ENCODE results near the gene BCORL1.

Gene BCORL1

DNA sequence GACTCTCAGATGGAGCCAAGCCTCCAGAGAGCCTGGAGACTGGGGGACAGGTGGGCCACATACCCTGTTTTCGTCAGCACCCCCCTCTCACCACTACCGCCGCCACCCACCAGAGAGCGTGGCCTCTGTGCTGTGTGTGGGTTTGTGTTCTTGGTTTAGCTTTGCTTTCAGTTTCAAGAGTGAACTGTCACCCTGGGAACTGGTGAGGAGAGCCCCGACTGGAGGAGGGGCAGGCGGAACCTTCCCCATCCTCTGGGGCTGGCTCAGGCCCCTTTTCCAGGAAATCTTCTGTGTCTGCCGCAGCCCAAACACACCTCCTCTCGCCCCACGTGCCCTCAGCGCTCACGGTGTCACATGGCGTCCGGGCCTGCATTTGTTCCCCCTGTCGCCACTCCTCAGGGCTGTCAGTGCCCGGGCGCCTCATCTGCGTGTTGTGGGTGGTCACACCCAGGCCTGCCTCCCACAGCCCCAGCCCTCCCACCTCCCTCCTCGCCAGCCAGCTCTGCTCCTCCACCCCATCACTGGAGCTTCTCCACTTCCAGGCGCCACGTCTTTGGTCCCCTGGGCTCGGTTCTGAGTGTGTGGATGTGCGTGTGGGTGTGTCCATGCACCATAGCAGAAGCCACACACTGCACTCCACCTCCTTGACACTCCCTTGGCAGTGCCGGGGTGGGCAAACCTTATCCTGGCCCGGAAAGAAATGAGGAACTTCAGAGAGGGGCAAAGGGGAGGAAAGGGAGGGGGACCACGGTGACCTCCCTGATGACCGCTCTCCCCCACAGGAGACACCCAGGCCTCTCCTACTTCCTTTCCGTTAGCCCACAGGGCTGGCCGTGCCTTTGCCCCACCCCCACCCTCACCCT, 100.0 kb downstream of the BCORL1 start:
- in situ Hi-C loops (cut with MboI; ENCODE audit: low pct_unique_long_range_greater_than_20kb, low sequenced_read_pairs): loop anchor here (5.0 to 10.0 kb wide), 2 partner anchors 35 to 102 kb away; no protein-coding TSS in a partner anchor
- peak; percentile 95 for DNase-seq

DNA sequence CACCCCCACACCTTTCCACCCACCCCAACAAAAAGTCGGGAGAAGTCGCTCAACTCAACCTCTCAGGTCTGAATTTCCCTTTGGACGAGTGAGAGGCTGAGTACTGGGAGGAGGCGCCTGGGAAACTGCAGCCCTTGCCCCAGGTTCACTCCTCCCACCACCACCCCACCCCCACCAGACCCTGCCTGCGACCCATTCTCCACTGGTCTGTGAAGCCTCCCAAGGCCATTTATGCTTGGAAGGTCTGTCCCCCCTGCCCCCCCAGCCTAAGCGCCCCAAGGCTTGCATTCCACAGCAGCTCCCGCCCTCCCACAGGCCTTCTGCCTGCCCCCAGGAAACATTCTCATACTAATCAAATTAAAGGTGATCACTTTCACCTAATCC, 100.7 kb downstream of the BCORL1 start:
- no peak for DNase-seq
- in situ Hi-C loops (cut with MboI; ENCODE audit: low pct_unique_long_range_greater_than_20kb, low sequenced_read_pairs): loop anchor here (5.0 to 10.0 kb wide), 2 partner anchors 34 to 102 kb away; no protein-coding TSS in a partner anchor

DNA sequence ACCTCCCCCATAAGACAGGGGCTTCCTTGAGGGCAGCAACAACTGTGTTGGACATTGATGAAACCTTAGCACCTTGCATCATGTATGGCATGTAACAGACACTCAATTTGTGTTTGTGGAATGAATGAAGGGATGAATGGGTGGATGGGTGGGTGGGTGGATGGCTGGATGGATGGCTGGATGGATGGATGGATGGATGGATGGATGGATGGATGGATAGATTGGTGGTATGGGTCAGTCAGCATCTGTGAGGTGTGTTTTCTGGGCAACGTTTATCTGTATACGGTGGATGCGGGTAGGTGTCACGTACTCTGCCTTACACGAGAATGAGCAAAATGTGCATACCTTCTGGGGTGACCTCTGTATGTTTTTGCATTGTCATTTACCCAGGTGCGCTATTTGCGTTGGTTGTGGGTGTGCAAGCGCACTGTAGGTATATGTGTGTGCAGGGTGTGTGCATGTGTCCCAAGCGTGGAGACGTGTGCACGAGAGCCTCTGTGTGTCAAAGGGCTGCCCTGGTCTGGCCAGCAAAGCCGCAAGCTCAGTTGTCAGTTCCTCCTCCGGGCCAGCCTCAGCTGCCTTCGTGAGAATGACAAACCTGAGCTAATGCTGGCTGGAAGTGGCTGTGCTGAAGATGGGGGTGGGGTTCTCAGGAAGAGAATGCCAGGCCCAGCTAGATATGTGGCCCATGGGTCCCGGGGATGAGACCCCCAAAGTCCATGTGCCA, 101.4 kb downstream of the BCORL1 start:
- peak; percentile 77 for DNase-seq
- in situ Hi-C loops (cut with MboI; ENCODE audit: low pct_unique_long_range_greater_than_20kb, low sequenced_read_pairs): loop anchor here (5.0 to 10.0 kb wide), 2 partner anchors 33 to 101 kb away; no protein-coding TSS in a partner anchor

DNA sequence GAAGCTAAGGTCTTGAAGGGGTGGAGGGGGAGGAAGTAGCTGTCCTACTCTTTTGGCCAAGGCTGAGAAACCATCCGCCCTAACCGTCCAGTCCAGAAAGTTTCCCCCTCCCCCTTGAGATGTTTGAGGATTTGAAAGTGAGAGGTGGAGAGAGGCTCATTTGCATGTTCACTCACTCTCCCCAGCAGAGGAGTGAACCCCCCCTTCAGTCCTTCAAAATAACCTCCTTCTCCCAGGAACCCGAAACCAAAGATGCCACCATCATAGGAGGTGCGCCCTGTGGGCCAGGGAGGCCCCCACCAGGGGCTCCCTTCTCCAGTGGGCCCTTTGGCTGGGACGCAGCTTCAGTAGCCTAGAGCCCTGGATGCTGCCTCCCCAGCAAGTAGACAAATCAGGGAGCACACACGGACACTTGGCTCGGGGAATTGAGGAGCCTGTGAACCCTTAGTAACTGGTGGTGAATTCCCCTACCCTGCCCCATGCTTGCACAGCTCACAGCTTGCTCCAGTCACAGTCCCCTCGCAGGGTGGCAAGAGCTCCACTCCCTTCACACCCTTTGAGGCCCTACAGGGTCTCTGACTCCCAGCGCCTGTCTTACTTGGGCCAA, 102.3 kb downstream of the BCORL1 start:
- in situ Hi-C loops (cut with MboI; ENCODE audit: low pct_unique_long_range_greater_than_20kb, low sequenced_read_pairs): loop anchor here (5.0 to 10.0 kb wide), 2 partner anchors 33 to 100 kb away; no protein-coding TSS in a partner anchor
- peak; percentile 52 for DNase-seq

DNA sequence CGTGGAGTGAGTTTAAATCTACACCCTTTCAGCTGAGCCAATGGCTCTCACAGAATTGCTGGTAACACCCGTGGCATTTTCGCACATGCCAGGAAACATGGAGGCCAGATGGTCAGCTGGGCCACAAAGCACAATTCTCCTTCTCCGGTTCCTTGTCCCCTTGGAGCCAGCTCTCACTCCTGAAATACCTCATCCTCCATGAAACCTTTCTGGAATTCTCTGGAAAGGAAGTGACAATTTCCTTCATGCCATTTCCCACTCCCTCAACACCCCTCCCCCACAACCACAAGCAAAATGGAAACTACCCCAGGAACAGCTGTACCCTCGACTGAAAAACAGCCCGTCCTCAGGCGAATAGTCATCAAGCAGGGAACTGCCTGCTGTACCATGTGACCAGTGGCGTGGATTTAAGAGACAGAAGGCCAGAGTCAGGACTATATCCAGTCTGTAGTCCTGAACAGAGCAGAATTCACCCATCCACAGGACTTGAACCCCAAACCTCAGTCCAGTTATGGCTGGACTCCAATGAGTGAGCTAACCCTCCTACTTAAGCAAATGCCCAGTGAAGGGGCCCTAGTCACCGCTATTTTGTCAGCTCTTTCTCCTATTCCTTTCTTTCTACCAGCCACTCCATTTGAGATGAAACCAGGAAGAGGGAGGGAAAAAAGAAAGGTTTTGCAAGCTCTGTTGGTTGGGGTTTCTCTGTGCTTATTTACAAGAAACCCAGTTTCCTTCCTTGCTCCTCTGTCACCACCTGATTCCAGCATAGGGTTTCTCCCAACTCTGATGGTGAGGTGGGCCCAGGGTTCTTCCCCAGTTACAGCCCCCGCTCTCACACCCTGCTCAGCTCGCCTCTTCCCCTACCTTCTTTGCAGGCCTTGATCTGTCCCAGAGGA, 103.4 kb downstream of the BCORL1 start:
- in situ Hi-C loops (cut with MboI; ENCODE audit: low pct_unique_long_range_greater_than_20kb, low sequenced_read_pairs): loop anchor here (10.0 kb wide), 1 partner anchor 99 kb away; no protein-coding TSS in a partner anchor
- no peak for DNase-seq

DNA sequence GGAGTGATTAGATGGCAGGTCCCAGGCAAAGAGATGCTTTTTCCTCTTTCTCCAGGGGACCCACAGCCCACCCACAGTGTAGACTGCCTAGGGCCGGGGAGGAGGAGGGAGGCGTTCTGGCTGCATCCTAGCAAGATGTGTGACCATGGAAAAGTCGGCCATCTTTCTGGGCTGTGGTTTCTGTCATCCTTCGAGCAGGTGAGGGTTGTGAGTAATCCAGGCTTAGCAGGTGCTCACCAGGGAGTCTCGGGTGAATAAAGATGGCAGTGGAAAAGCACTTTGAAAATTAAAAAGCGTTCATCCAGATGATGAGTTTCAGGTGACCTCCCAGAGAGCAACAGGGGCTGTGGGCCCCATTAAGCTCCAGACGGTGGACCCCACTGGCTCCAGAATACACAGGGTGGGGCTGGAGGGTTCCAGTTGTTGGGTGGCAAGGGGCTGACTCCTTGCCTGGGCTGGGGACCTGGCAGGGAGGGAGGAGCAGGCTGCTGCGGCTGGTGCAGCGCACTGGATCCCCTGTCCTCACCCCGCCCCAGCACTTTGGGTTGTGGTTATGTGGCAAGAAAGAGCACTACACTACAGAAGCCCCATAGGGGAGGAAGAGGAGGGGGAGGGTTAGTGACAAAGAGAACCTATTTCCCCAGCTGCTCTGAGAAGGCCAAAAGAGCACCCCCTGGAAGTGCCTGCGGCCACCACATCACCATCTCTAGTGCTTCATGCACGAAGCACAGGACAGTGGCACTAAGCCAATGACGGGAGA, 104.2 kb downstream of the BCORL1 start:
- DNase-seq: peak; percentile 96
- in situ Hi-C loops (cut with MboI; ENCODE audit: low pct_unique_long_range_greater_than_20kb, low sequenced_read_pairs): loop anchor here (10.0 kb wide), 1 partner anchor 98 kb away; no protein-coding TSS in a partner anchor

DNA sequence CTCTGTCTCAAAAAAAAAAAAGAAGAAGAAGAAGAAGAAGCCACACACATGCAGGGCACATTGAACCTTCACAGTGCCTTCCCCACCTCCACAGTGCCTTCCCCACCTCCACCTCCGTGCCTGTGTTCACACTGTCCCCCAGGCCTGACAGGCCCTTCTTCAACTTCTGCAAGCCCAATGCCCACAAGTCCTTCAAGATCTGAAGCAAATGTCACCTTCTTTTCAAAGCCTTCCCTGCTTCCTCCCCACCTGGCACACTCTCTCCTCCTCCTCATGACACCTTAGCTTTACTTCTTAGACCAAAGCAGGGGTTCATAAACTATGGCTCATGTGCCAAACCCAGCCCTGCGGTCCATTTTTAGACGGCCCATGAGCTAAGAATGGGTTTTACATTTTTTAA, 107.9 kb downstream of the BCORL1 start:
- in situ Hi-C loops (cut with MboI; ENCODE audit: low pct_unique_long_range_greater_than_20kb, low sequenced_read_pairs): no loop called here
- DNase-seq: no peak

DNA sequence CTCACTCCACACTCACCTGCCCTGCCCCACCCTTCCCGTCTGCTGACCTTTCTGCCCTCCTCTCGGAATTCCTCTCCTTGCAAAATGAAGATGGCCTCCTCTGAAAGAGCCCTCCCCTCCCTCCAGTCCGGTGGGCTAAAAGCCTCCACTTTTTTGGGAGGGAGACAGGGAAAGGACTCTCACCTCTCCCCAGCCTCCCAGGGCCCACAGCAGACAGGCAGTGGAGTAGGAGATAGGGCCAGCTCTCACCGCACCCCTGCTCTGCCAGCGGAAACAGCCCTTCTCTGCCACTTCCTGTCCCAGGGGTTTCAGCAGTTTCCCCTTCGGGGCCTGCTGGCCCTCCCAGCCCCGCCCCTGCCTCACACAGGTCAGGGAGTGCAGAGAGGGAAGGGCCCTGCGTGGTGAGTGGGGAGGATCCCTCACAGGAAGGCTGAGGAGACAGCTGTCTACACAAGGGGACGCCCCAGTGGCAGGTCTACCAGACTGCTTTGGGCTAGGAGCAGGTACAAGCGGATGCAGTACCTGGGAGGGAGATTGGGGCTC, 109.6 kb downstream of the BCORL1 start:
- peak; percentile 98 for DNase-seq
- in situ Hi-C loops (cut with MboI; ENCODE audit: low pct_unique_long_range_greater_than_20kb, low sequenced_read_pairs): no loop called here

DNA sequence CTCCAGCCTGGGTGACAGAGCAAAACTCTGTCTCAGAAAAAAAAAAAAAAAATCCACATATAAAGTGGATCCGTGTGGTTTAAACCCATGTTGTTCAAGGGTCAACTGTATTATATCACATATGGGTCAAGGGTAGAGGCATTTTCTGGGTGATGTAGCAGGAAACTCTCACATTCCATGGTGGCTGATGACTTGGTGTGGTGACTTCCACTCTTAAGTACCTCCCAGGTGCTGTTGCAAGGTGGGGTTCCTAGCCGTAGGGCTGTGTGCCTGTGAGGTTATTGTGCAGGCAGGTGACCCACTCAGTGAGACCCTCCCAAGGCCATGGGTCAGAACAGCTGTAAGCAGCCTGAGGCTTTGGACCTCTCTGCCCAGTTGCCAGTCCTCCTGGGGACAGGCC, 110.8 kb downstream of the BCORL1 start:
- no peak for DNase-seq
- in situ Hi-C loops (cut with MboI; ENCODE audit: low pct_unique_long_range_greater_than_20kb, low sequenced_read_pairs): no loop called here

DNA sequence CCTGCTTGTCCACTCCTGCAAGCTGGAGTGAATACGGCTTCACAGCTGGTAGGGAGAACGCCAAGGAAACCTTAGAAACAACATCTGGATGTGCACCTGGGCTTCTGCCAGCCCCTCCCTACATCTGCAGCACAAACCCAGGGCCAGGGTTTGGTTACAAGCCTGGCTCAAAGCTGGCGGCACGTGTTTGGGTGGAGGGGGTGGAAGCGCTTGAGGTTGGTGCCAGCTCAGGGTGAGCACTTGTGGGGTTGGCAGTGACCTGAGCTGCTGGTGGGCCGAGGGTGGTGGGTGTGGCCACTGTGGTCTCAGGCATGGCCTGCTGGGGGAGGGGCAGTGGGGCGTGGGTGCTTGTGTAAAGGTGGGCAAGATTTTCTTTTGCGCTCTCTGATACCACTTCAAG, 112.3 kb downstream of the BCORL1 start:
- in situ Hi-C loops (cut with MboI; ENCODE audit: low pct_unique_long_range_greater_than_20kb, low sequenced_read_pairs): no loop called here
- DNase-seq: no peak

DNA sequence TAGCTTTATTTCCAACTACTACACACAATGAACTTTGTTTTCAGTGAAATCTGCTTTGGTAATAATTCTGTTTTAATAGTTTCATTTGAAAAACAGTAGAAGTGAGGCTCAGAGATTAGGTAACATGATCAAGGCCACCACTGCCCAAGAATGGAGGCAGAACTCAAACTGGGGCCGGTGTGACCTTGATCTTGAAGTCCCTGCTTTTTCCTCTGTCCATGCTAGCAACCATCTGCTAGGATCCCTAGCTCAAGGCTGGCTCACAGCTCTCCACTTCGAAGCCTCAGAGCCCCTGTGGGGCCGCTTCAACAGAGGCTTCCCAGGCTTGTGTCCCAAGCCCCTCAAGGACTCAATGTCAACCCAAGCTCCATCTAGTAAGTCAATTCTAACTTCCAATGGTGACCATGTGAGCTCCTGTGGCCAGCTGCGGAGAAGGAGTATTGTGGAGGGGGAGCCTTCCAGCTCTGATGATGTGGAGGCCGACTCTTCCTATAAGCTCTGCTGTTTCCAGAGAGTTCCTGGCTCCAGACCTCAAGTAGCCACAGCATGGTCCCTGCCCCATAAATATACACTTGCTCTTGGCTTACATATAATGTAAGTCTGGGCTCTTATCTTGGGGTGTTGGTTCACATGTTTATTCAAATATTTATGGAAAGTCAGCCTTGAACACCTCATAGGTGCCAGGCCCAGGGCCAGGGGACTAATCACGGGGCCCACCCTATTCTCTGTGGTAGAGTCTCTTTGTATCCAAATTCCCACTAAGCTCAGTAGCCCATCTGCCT, 113.0 kb downstream of the BCORL1 start:
- no peak for DNase-seq
- in situ Hi-C loops (cut with MboI; ENCODE audit: low pct_unique_long_range_greater_than_20kb, low sequenced_read_pairs): no loop called here

DNA sequence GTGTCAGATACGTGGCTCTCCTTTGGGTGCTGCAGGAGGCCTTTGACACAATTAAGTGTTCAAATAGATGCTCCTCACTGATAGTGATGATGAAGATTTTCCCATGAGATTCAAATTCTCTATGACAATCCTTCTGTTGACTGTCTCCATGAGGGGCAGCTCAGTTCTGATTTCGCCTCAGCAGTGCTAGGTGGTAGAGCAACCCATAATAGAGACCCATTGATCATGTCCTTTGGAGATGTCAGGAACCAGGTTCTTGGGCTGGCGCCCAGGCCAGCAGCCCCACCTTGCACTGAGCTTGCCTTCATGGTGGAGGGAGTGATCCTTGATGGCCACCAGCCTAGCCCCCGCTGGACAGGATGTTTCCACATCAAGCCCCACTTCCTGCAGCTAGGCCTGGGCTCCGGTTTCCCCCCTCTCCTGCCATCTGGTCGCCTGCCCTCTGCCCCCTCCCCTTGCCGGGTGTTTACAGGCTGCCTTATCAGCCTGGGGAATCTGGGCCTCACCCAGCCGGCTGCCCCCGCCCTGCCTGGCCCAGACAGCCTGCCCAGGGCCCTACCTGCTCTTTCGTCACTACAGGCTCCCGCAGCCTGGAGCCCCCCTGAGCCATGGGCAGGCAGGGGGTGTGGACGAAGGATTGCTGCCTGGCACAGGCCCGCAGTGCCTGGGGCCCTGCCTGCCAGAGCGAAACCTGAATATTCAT, 115.2 kb downstream of the BCORL1 start:
- peak; percentile 78 for DNase-seq
- in situ Hi-C loops (cut with MboI; ENCODE audit: low pct_unique_long_range_greater_than_20kb, low sequenced_read_pairs): no loop called here

DNA sequence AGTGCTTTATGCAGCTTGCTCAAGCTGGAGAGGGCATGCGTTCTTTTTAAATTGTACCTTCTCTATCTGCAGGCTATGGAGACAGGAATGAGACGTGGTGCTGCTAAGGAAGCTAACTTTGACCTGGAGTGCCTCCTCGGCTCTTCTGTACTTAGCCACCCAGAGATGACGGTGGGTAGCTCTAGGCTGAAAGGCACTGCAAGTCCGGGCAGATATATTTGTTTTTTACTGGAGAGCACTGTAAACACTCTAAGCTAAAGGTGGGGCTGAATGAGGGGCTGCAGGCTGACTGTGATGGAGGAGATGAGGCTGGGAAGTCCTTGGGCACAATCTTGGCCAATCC, 115.7 kb downstream of the BCORL1 start:
- in situ Hi-C loops (cut with MboI; ENCODE audit: low pct_unique_long_range_greater_than_20kb, low sequenced_read_pairs): no loop called here
- no peak for DNase-seq

DNA sequence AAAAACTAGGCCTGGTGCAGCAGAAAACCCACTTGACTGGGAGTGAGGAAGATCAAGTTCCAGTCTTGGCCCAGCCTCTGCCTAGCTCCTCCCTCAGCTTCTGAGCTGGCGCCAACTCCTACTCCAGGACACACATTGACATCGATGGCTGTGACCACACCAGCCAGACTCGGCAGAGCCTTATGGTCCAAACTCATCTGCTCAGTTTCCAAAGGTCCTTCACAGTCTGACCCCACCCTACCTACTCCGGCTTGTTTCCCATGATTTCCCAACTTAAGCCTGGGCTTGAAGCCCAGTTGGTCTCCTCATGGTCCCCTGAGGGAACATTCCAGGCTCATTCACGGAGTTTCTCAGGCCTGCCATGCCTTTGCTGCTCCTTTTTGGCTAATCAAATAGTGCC, 117.7 kb downstream of the BCORL1 start:
- DNase-seq: no peak

DNA sequence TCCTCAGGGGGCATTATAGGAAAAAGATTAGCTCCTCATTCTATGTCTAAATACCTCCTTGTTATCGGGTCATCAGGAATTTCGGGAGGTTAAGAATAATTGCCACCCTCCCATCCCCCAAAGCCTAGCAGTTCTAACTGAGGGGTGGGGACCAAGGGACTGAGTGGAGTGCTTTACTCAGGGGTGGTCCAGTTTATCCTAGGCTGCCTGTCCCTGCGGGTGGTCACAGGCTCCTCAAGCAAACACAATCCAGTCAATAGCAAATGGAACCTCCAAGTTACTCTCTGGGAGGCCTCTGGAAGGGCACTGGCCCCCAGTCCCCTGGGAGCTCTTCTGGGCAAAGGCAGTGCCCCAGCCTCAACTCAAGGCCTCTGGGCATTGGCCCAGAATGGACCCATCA, 121.2 kb downstream of the BCORL1 start:
- DNase-seq: no peak
- in situ Hi-C loops (cut with MboI; ENCODE audit: low pct_unique_long_range_greater_than_20kb, low sequenced_read_pairs): no loop called here

More for the DNA sequence above, 117.7 kb downstream of the BCORL1 start:
- in situ Hi-C loops (cut with MboI; ENCODE audit: low pct_unique_long_range_greater_than_20kb, low sequenced_read_pairs): no loop called here

DNA sequence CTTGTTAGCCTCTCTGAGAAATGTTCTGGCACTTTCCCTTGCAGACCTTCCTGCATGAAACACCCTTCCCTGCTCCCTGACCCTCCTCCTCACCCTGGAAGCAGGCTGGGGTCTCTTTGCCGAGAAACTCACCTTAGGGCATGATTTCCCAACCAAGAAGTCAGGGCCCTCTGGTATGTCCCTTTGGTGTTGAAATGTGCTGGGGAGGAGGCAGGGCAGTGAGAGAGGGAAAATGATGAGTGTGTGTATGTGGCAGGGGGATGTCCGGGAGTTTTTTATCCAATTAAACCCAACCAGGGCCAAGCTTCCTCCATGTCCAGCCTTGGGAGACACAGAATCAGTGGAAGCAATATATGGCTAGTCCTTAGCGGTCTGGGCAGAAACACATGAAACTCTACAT, 122.8 kb downstream of the BCORL1 start:
- no peak for DNase-seq
- in situ Hi-C loops (cut with MboI; ENCODE audit: low pct_unique_long_range_greater_than_20kb, low sequenced_read_pairs): no loop called here

DNA sequence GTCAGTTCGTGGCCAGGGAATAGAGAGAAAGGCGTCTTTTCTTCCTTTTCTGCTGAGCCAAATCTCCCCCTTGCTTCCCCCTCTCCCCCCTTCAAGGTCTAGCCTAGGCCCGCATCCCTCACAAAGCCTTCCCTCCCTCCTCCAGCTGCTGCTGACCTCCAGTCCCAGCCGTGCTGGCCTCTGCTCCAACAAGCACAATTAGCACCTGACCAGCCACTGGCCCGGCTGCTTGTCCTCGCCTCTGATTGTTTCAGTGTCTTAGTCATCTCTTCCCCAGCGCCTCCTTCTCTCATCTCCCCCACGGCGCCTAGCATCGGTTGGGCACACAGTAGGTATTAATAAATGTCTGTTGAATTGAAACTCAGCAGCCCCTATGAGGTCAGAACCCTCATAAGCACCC, 123.6 kb downstream of the BCORL1 start:
- no peak for DNase-seq
- in situ Hi-C loops (cut with MboI; ENCODE audit: low pct_unique_long_range_greater_than_20kb, low sequenced_read_pairs): no loop called here

All from KBM-7 (cell line).